ENCODE measurements around the gene DBNDD1.
"Not testable (repeated sequence)": the region's sequence is repeated elsewhere in the genome, so short reads cannot be mapped to it uniquely, and the experiment has no call there.

GRCh38 chr16:89968074-89968473 is 51.2 kb downstream of the DBNDD1 start:
- TF ChIP-seq CTCF (IDR thresholded peaks at IDR 0.05); ZFX (IDR thresholded peaks at IDR 0.05; ENCODE audit: borderline replicate concordance): not testable (repeated sequence)

Measured in 22Rv1 (cell line).